Kidney (tissue), 14 donors: ENCODE results near the gene NEGR1. TPM values are rescaled to one million over a fixed set of nuclear protein-coding genes. Genes with fewer than 3 reads are reported as not detected.

Source experiments
- DNase-seq, 5 donors: peaks; one replicate each; pipeline ENCODE4 v3.0.0-alpha.2; 2013 to 2020
- FAIRE-seq: peaks from 2 replicates; lab custom pipeline; 2012; peaks lifted over from hg19 to GRCh38; lab: Jason Lieb, UNC
- H3K27ac ChIP-seq, 2 donors: one replicate each; pipeline ENCODE4 v1.7.0; 2013; ENCODE audit warnings: low read depth in 2 of 2, low read length in 2 of 2, inconsistent platforms in 1 of 2
- H3K27me3 ChIP-seq: one replicate; pipeline ENCODE4 v1.7.1; 2013; ENCODE audit warnings: low read length, inconsistent platforms; ENCODE audit not compliant: control insufficient read depth, insufficient read depth
- H3K36me3 ChIP-seq, 3 donors: one replicate each; pipeline versions ENCODE4 v1.7.0 to v1.7.1; 2013; ENCODE audit warnings: low read length in 3 of 3, control low read depth in 1 of 3, inconsistent platforms in 1 of 3; ENCODE audit not compliant: insufficient read depth in 3 of 3, control insufficient read depth in 2 of 3
- H3K4me1 ChIP-seq, 3 donors: one replicate each; pipeline versions ENCODE4 v1.7.0 to v1.7.1; 2013; ENCODE audit warnings: low read length in 3 of 3, inconsistent platforms in 1 of 3, low read depth in 1 of 3; ENCODE audit not compliant: control insufficient read depth in 2 of 3, insufficient read depth in 2 of 3
- H3K4me3 ChIP-seq, 3 donors: one replicate each; pipeline versions ENCODE4 v1.7.0 to v1.8.1; 2013; ENCODE audit warnings: low read length in 3 of 3, control low read depth in 1 of 3, inconsistent platforms in 1 of 3
- H3K9ac ChIP-seq, 3 donors: one replicate each; pipeline versions ENCODE4 v1.7.0 to v1.7.1; 2013; ENCODE audit warnings: low read length in 3 of 3, control low read depth in 1 of 3, inconsistent platforms in 1 of 3
- H3K9me3 ChIP-seq, 3 donors: one replicate each; pipeline versions ENCODE4 v1.7.0 to v1.7.1; 2013; ENCODE audit warnings: low read length in 3 of 3, control low read depth in 1 of 3, inconsistent platforms in 1 of 3; ENCODE audit not compliant: control insufficient read depth in 2 of 3, insufficient read depth in 1 of 3
- CTCF ChIP-seq: IDR thresholded peaks from 3 replicates; pipeline ENCODE4 v1.5.1; 2012; ENCODE audit warnings: mild to moderate bottlenecking, moderate library complexity, borderline replicate concordance; ENCODE audit not compliant: insufficient read depth; ENCODE audit errors: extremely low read depth
- intact Hi-C: fragments of 100-400 bp; cut with DNase I; formaldehyde crosslinking; loops from one replicate; pipeline ENCODE4 v1.11.1; 2022
- polyA plus RNA-seq: library from polyadenylated mRNA; stranded (reverse); fragments of 350-450 nt; fragmentation: Illumina TruSeq; extraction: RNeasy Lipid Tissue Mini Kit (QIAGEN cat#74804); gene quantifications from one replicate; pipeline ENCODE4 v1.2.3, GENCODE V29; 2014; ENCODE audit warnings: low read depth, low replicate concordance; ENCODE audit not compliant: insufficient read depth
- total RNA-seq: library from RNA; stranded (reverse); fragmentation: NEBNext Ultra II Directional; extraction: Animal tissue kit (Norgen Biotek cat#: 25700); gene quantifications from one replicate; pipeline ENCODE4 v1.2.1, GENCODE V29; 2021
- donor health status: control.
- donor health status: control.
- donor health status: control.
- donor health status: control.
- donor health status: control.
- donor health status: DM: yes; HTN: yes; CAD: no.
- donor health status: Normal renal cell carcinoma (clear cell type).

NEGR1 gene
- total and polyA plus RNA-seq, 2 donors from 2014 or later, result 3.0 to 10.2 TPM

GRCh38 chr1:71586030-71586429 is 696.3 kb downstream of the NEGR1 start:
- no peaks in the 10 kb centered on the region for H3K36me3 ChIP-seq
- no peak for FAIRE-seq
- H3K4me3 ChIP-seq, result no peak overlapping the region
- TF ChIP-seq CTCF, result no peak
- no peaks in the 10 kb centered on the region for H3K27me3 ChIP-seq
- H3K4me1 ChIP-seq, result peaks cover 0 to 3% (median 0%) of the 10 kb centered on the region in 3 donors
- no peak overlapping the region for H3K9ac ChIP-seq
- H3K9me3 ChIP-seq, result no peaks in the 10 kb centered on the region
- intact Hi-C loops, result no loop called here
- DNase-seq, result no peak
- H3K27ac ChIP-seq, result no peak overlapping the region

- Histone ChIP-seq H3K27me3 (no peaks in the 10 kb centered on the region), H3K36me3 (no peaks in the 10 kb centered on the region), H3K9me3 (no peaks in the 10 kb centered on the region), H3K9ac (no peak overlapping the region), H3K27ac (no peak overlapping the region), H3K4me1 (peaks cover 0 to 3% (median 0%) of the 10 kb centered on the region in 3 donors), H3K4me3 (no peak overlapping the region)
- TF ChIP-seq CTCF, result no peak
- intact Hi-C loops, result no loop called here
- FAIRE-seq (no peak), DNase-seq (no peak)
Observed at GRCh38 chr1:71583756-71584155, 698.6 kb downstream of the NEGR1 start.

GRCh38 chr1:71582673-71583072 is 699.7 kb downstream of the NEGR1 start:
- Histone ChIP-seq H3K36me3 (no peaks in the 10 kb centered on the region), H3K27me3 (no peaks in the 10 kb centered on the region), H3K9me3 (no peaks in the 10 kb centered on the region), H3K4me1 (no peaks in the 10 kb centered on the region), H3K4me3 (no peak overlapping the region), H3K9ac (no peak overlapping the region), H3K27ac (no peak overlapping the region)
- no peak for TF ChIP-seq CTCF
- DNase-seq, result no peak
- intact Hi-C loops, result no loop called here
- no peak for FAIRE-seq
